ENCODE results near the gene CUX1. TPM values are rescaled to one million over a fixed set of nuclear protein-coding genes. Genes with fewer than 3 reads are reported as not detected.

CUX1 gene
- total and polyA plus RNA-seq, 2 of the 13 experiments (the other 11 are each of a cell fraction or from before 2014, with no cell fraction given) = 13.7 to 14.9 TPM

DNA sequence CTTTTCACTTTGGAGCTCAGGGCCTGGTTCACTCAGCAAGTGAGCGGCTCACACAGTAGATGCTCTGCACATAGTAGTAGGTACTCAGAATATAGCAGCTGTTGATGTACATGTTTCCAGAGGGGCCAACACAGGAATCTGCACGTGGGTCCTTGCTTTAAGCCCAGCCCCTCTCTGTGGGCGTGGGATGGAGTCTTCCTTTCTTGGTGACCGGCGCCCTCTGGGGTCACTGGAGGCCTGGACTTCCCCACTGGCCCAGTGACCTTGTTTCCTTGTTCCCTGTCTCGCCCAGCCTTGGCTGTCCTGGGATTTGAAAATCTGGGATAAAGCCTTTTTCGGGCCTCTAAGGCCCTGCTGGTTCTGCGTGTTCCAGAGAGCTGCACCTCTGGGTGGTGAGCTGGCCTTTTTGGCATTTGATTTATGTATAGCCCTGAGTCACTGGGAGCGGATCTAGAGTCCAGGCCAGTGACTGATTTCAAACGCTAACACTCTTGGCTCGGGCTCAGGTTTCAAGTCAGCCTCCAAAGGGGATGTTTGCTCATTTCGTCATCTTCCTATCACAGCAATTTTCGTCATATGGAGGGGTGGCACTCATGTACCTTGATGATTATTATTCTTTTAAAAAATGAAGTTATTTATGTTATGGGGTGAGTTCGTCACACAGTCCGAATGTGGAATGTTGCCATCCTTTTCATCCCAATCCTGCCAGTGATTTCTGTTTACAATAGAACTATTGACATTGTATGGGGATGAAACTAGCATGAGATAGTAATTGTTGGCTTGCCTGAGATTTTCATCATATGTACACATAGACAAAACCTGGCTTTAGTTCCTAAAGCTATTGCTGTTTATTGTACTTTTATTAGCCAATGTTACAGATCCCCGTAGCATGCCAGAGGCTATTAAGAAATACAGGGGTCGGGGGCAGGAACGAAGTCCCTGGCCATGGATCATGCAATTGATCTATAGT lies 65.5 kb downstream of the CUX1 start (continued):
- TF ChIP-seq, protein P1, sequence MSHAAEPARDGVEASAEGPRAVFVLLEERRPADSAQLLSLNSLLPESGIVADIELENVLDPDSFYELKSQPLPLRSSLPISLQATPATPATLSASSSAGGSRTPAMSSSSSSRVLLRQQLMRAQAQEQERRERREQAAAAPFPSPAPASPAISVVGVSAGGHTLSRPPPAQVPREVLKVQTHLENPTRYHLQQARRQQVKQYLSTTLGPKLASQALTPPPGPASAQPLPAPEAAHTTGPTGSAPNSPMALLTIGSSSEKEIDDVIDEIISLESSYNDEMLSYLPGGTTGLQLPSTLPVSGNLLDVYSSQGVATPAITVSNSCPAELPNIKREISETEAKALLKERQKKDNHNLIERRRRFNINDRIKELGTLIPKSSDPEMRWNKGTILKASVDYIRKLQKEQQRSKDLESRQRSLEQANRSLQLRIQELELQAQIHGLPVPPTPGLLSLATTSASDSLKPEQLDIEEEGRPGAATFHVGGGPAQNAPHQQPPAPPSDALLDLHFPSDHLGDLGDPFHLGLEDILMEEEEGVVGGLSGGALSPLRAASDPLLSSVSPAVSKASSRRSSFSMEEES (CRISPR knock-in tag; IDR thresholded peaks at IDR 0.05) = no peak; the same call in none of the 2 replicates
- TF ChIP-seq YEATS2 (CRISPR knock-in tag; IDR thresholded peaks at IDR 0.05; ENCODE audit: borderline replicate concordance) (peak; percentile 51; the same call in 1 of the 2 replicates), ZNF430 (CRISPR knock-in tag; IDR thresholded peaks at IDR 0.05) (no peak), ZNF781 (CRISPR knock-in tag; IDR thresholded peaks at IDR 0.05; ENCODE audit: borderline replicate concordance, not compliant biosample characterization) (no peak), XBP1 (CRISPR knock-in tag; IDR thresholded peaks at IDR 0.05) (no peak), HMGXB3 (CRISPR knock-in tag; IDR thresholded peaks at IDR 0.05; ENCODE audit: borderline replicate concordance) (0 out of 2 replicates have a peak, but pooled peaks have one; percentile 34), PRDM15 (CRISPR knock-in tag; IDR thresholded peaks at IDR 0.05) (peak; percentile 75; the same call in 1 of the 2 replicates), NCOA5 (CRISPR knock-in tag; IDR thresholded peaks at IDR 0.05) (no peak), FOSL2 (CRISPR knock-in tag; IDR thresholded peaks at IDR 0.05) (peak; percentile 92), SSRP1 (CRISPR knock-in tag; IDR thresholded peaks at IDR 0.05) (no peak), ZFY (CRISPR knock-in tag; IDR thresholded peaks at IDR 0.05) (no peak; the same call in none of the 2 replicates), ZNF564 (CRISPR knock-in tag; IDR thresholded peaks at IDR 0.05) (no peak), ZNF343 (CRISPR knock-in tag; IDR thresholded peaks at IDR 0.05) (peak; percentile 55; the same call in 1 of the 2 replicates), TARDBP (CRISPR knock-in tag; IDR thresholded peaks at IDR 0.05) (peak; percentile 16; the same call in 1 of the 2 replicates), TGIF2 (CRISPR knock-in tag; IDR thresholded peaks at IDR 0.05) (peak; percentile 52; the same call in 1 of the 2 replicates), NPAS2 (CRISPR knock-in tag; IDR thresholded peaks at IDR 0.05; ENCODE audit: borderline replicate concordance) (no peak)
- TF ChIP-seq, protein P2, sequence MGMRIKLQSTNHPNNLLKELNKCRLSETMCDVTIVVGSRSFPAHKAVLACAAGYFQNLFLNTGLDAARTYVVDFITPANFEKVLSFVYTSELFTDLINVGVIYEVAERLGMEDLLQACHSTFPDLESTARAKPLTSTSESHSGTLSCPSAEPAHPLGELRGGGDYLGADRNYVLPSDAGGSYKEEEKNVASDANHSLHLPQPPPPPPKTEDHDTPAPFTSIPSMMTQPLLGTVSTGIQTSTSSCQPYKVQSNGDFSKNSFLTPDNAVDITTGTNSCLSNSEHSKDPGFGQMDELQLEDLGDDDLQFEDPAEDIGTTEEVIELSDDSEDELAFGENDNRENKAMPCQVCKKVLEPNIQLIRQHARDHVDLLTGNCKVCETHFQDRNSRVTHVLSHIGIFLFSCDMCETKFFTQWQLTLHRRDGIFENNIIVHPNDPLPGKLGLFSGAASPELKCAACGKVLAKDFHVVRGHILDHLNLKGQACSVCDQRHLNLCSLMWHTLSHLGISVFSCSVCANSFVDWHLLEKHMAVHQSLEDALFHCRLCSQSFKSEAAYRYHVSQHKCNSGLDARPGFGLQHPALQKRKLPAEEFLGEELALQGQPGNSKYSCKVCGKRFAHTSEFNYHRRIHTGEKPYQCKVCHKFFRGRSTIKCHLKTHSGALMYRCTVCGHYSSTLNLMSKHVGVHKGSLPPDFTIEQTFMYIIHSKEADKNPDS (CRISPR knock-in tag; IDR thresholded peaks at IDR 0.05) = no peak
